ENCODE results near the gene TIMP2.
"Not testable (repeated sequence)": the region's sequence is repeated elsewhere in the genome, so short reads cannot be mapped to it uniquely, and the experiment has no call there.

Gene TIMP2

DNA sequence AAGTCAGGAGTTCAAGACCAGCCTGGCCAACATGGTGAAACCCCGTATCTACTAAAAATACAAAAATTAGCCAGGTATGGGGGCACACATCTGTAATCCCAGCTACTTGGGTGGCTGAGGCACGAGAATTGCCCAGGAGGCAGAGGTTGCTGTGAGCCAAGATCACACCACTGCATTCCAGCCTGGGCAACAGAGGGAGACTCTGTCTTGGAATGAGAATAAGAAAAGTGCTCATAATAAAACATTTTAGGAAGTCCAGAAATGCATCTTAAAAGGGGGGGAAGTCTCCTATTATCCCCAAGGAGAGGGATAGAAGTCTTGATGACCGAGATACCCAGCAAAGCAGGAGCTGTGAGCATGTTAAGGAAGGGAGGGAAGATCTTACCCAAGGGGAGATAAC lies 58.1 kb downstream of the TIMP2 start:
- DNase-seq (ENCODE audit: low read depth): not testable (repeated sequence)

GRCh38 chr17:78865682-78866390 lies 59.4 kb downstream of the TIMP2 start:
- no peak for DNase-seq (ENCODE audit: low read depth)

GRCh38 chr17:78864117-78864516 lies 61.1 kb downstream of the TIMP2 start:
- no peak for DNase-seq (ENCODE audit: low read depth)

GRCh38 chr17:78862073-78863023 lies 62.8 kb downstream of the TIMP2 start:
- DNase-seq (ENCODE audit: low read depth): peak; percentile 82

DNA sequence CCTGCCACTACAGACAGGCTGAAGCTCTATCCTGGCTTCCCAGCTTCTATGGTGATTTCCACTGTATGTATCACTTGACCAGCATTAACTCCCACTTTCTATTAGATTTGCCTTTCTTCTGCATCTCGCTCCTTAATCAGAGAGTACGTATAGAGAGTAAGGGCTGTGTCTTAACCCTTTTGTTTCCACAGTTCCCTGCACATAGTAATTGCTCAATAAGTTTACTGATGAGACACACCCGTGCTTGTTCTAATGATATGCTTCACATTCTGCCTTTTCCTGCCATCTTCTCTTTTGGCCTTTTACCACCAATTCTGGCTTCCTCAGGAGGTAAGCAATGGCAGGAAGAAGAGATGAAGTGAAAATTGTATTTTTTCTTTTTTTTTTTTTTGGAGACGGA lies 64.0 kb downstream of the TIMP2 start:
- DNase-seq (ENCODE audit: low read depth): no peak

- no peak for DNase-seq (ENCODE audit: low read depth)
These were observed 66.1 kb downstream of the TIMP2 start for GRCh38 chr17:78859051-78859450.

DNA sequence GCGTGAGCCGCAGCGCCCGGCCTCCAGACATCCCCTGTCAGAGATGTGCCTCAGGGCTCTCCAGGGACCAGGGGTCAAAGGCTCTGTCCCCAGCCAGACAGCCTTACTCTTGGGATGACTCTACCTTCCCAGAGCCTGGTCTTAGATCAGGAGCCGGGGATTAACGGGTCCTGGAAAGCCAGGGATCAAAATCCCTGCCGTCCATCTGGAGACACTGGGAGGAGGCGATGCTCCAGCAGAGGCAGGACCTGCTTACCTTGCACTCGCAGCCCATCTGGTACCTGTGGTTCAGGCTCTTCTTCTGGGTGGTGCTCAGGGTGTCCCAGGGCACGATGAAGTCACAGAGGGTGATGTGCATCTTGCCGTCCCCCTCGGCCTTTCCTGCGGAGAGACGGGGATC lies 67.9 kb downstream of the TIMP2 start:
- no peak for DNase-seq (ENCODE audit: low read depth)

- no peak for DNase-seq (ENCODE audit: low read depth)
These were observed 69.5 kb downstream of the TIMP2 start for GRCh38 chr17:78855561-78856165.

DNA sequence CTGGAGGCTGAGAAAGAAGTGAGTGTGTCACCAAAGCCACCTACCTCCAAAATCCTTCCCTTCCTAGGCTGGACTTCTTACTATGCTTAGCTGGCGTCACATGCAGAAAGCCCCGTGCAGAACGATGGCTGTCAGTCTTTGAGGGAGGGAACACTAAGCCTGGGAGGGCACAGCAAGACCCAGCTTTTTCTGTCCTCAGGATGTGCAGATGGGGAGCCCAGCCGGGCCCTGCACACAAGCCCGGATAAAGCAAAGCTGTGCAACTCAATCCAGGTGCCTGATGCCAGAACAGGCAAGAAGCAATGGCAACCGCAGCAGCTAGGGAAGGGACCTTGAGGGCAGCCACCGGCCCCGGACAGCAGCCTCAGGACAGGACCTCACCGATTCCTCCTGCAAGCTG lies 70.7 kb downstream of the TIMP2 start:
- no peak for DNase-seq (ENCODE audit: low read depth)

- no peak for DNase-seq (ENCODE audit: low read depth)
These were observed 71.2 kb downstream of the TIMP2 start for GRCh38 chr17:78853926-78854394.

GRCh38 chr17:78852709-78853121 lies 72.5 kb downstream of the TIMP2 start:
- DNase-seq (ENCODE audit: low read depth): no peak

- no peak for DNase-seq (ENCODE audit: low read depth)
These were observed 76.2 kb downstream of the TIMP2 start for GRCh38 chr17:78849026-78849425.

DNA sequence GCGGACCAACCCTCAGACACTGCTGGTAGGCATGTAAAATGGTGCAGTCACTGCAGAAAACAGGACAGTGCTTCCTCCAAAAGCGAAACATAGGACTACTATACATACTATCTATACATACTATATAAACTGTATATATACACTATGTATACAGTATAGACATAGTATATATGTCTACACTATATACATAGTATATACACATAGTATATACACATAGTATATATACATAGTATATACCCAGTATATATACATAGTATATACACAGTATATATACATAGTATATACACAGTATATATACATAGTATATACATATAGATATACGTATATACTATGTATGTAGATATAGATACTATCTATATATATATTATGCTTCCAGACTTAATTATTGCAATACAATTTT lies 78.1 kb downstream of the TIMP2 start:
- no peak for DNase-seq (ENCODE audit: low read depth)

- DNase-seq (ENCODE audit: low read depth): no peak
These were observed 80.7 kb downstream of the TIMP2 start for GRCh38 chr17:78844301-78845005.

- DNase-seq (ENCODE audit: low read depth): no peak
These were observed 82.2 kb downstream of the TIMP2 start for GRCh38 chr17:78842881-78843565.

- peak; percentile 83 for DNase-seq (ENCODE audit: low read depth)
These were observed 84.2 kb downstream of the TIMP2 start, which contains the start of gene USP36 for GRCh38 chr17:78840780-78841611. Gene USP36 (minus strand): TSS chr17:78840814. CDS start chr17:78836363, 4,451 bp downstream.

DNA sequence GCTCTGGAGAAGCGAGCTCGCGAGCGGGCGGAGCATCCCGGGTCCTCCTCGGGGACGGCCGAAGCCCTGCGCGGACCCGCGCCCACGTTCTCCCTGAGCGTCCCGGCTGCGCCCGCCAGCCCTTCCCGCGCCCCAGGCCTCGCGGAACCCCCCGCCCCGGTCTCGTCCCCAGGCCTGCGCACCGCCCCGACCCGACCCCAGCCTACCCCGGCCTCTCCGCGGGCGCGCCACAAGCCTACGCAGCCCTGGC lies 84.7 kb downstream of the TIMP2 start:
- DNase-seq (ENCODE audit: low read depth): no peak

DNA sequence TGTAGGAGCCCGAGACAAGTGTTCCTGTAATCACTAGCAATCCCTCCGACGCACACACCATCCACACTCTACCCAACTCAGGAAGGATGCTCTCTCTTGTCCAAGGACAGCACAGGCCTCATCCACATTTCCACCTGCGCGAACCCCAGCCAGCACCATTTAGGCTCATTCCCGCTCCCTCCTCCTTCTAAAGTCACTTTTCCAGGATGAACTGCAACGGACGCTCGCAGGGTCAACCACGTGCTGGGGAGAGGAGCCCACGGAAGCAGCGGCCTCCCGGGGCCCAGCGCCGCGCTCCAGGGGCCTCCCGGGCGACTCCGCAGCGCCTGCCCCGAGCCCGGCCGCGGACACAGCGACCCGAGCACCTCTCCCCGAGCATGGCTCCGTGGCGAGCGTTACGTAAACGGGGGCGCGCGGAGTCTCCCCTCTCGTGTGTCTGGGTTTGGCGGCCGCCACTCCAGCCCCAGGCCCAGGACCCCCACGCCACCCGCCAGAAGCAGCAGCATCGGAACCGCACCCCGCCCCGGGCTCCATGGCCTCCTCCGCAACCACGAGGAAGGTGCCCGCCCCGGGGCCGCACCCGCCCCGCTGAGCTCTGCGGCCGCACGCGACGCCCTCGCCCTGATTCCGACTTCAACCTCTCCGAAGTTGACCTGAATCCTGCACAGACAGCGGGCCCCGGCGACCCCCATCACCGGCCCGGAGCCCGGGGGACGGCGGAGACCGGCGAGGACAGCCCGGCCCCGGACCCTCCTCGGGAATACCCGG lies 85.2 kb downstream of the TIMP2 start:
- DNase-seq (ENCODE audit: low read depth): no peak

GRCh38 chr17:78839235-78839761 lies 85.9 kb downstream of the TIMP2 start:
- no peak for DNase-seq (ENCODE audit: low read depth)

DNA sequence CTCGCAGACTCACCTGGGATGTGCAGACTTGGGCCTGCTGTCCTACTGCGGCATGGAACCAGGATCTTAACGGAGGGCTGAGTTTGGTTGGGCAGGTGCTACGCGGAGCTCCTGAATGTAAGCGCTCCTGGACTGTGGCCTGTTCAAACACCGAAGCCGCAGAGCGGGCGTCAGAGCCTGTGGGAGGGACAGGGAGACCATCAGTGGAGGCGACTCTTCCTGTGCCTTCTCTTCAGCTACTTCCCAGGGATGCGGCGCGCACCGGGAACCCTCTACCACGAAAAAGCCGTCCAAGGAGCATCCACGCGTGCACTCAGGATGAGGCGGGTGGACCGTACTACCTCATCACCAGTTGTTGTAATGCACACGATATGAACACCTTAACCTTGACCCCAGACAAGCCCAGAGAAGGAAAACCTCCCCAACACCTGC lies 86.6 kb downstream of the TIMP2 start:
- no peak for DNase-seq (ENCODE audit: low read depth)

Data from HS-27A (cell line).